HEK293T (cell line): ENCODE data around the gene DYNC1I1.

Experiments
- CTCF ChIA-PET: fragments of 350-600 bp; formaldehyde crosslinking; extraction: SDS; loops from one replicate; lab custom pipeline; 2021; ENCODE audit warnings: antibody characterized with exemption, inconsistent platforms; lab: Yijun Ruan, JAX
- POLR2A ChIA-PET: fragments of 350-600 bp; formaldehyde crosslinking; extraction: SDS; loops from one replicate; lab custom pipeline; 2020; ENCODE audit warnings: antibody characterized with exemption, inconsistent platforms; lab: Yijun Ruan, JAX
- DNase-seq: peaks from one replicate; pipeline ENCODE4 v3.0.0; 2012; ENCODE audit warnings: mixed read lengths; ENCODE audit errors: extremely low spot score
- ARNT ChIP-seq: fragments of 450-650 bp; IDR thresholded peaks from 2 replicates; pipeline ENCODE4 v1.6.1; 2017; ENCODE audit warnings: mild to moderate bottlenecking
- BHLHE40 ChIP-seq: fragments of 450-650 bp; IDR thresholded peaks from 2 replicates; pipeline ENCODE4 v1.6.1; 2016; ENCODE audit warnings: mild to moderate bottlenecking, moderate library complexity, borderline replicate concordance
- CTBP1 ChIP-seq: fragments of 450-650 bp; IDR thresholded peaks from 2 replicates; pipeline ENCODE4 v1.6.1; 2016; ENCODE audit warnings: borderline replicate concordance
- ELF4 ChIP-seq: fragments of 450-650 bp; IDR thresholded peaks from 2 replicates; pipeline ENCODE4 v1.6.1; 2017; ENCODE audit warnings: antibody characterized with exemption
- FOXA1 ChIP-seq: fragments of 450-650 bp; IDR thresholded peaks from 2 replicates; pipeline ENCODE4 v1.6.1; 2016; ENCODE audit warnings: mild to moderate bottlenecking
- FOXK2 ChIP-seq: fragments of 450-650 bp; IDR thresholded peaks from 2 replicates; pipeline ENCODE4 v1.6.1; 2016; ENCODE audit warnings: mild to moderate bottlenecking
- FOXM1 ChIP-seq: fragments of 450-650 bp; IDR thresholded peaks from 2 replicates; pipeline ENCODE4 v1.6.1; 2017; ENCODE audit warnings: mild to moderate bottlenecking, borderline replicate concordance
- HDGF ChIP-seq: fragments of 450-650 bp; IDR thresholded peaks from 2 replicates; pipeline ENCODE4 v1.6.1; 2017; ENCODE audit warnings: antibody characterized with exemption, borderline replicate concordance
- L3MBTL2 ChIP-seq: fragments of 450-650 bp; conservative IDR thresholded peaks from 2 replicates; pipeline ENCODE4 v1.6.1; 2016; ENCODE audit warnings: mild to moderate bottlenecking
- LEF1 ChIP-seq: fragments of 450-650 bp; IDR thresholded peaks from 2 replicates; pipeline ENCODE4 v1.6.1; 2017; ENCODE audit warnings: mild to moderate bottlenecking, borderline replicate concordance
- NFRKB ChIP-seq: fragments of 450-650 bp; IDR thresholded peaks from 2 replicates; pipeline ENCODE4 v1.6.1; 2016; ENCODE audit warnings: mild to moderate bottlenecking, moderate library complexity
- PKNOX1 ChIP-seq: fragments of 450-650 bp; IDR thresholded peaks from 2 replicates; pipeline ENCODE4 v1.6.1; 2016
- SP1 ChIP-seq: fragments of 450-650 bp; IDR thresholded peaks from 2 replicates; pipeline ENCODE4 v1.6.1; 2017
- SUZ12 ChIP-seq: fragments of 450-650 bp; IDR thresholded peaks from 2 replicates; pipeline ENCODE4 v1.6.1; 2016; ENCODE audit warnings: mild to moderate bottlenecking
- TARDBP ChIP-seq: fragments of 450-650 bp; IDR thresholded peaks from 2 replicates; pipeline ENCODE4 v1.6.1; 2016
- ZNF384 ChIP-seq: fragments of 450-650 bp; IDR thresholded peaks from 2 replicates; pipeline ENCODE4 v1.6.1; 2016

Gene DYNC1I1

GRCh38 chr7:95874129-95874528, 101.8 kb downstream of the DYNC1I1 start:
- no peak for DNase-seq
- no peak for TF ChIP-seq SP1
- no peak for TF ChIP-seq ELF4
- no peak for TF ChIP-seq LEF1
- ChIA-PET POLR2A (no interaction called here), CTCF (interaction anchor here (1.2 kb wide), 1 partner anchor 151 kb away, joined by 6 read pairs; no protein-coding TSS in a partner anchor)

DNA sequence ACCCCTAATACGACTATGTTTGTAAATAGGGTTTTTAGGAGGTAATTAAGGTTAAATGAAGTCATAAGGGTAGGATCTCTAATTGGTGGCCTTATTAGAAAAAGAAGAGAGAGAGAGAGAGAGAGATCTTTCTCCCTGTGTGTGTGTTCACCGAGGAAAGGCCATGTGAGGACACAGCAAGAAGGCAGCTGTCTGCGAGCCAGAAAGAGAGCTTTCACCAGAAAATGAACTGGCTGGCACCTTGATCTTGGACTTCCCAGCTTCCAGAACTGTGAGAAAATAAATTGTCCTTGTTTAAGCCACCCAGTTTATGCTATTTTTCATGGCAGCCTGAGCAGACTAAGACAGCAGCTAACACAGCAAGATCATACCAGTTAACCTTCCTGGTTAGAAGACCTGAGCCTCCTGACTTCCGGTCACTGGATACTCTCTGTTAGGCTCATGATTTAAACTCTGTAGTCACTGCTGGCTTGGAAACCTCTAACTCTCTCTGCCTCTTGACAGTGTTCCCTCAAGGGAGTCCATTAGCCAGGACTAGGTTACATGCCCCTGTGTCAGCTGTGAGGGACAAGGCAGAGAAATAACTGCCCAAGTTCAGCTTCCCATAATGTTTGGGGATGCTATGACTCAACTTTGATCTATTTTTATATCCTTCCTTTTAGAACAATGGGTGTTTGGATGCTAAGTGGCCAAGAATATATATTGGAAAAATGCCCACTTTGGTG, 102.3 kb downstream of the DYNC1I1 start:
- CTCF ChIA-PET: interaction anchor here (1.2 kb wide), 1 partner anchor 151 kb away, joined by 6 read pairs; no protein-coding TSS in a partner anchor
- POLR2A ChIA-PET: no interaction called here
- no peak for DNase-seq
- TF ChIP-seq LEF1: no peak
- no peak for TF ChIP-seq PKNOX1
- TF ChIP-seq ELF4: no peak
- no peak for TF ChIP-seq CTBP1
- TF ChIP-seq TARDBP: no peak
- no peak for TF ChIP-seq FOXA1
- no peak for TF ChIP-seq L3MBTL2
- no peak for TF ChIP-seq ZNF384
- TF ChIP-seq SP1: no peak

- no peak for DNase-seq
- ChIA-PET CTCF (no interaction called here), POLR2A (no interaction called here)
- TF ChIP-seq PKNOX1 (no peak), LEF1 (no peak), CTBP1 (no peak), FOXA1 (no peak), BHLHE40 (no peak), ELF4 (no peak), ZNF384 (no peak), SUZ12 (no peak), ARNT (no peak), TARDBP (no peak), NFRKB (no peak), SP1 (no peak), L3MBTL2 (no peak), FOXM1 (no peak), FOXK2 (no peak), HDGF (no peak)
Measured at GRCh38 chr7:95875519-95875918, 103.2 kb downstream of the DYNC1I1 start.

GRCh38 chr7:95878677-95879076, 106.3 kb downstream of the DYNC1I1 start:
- POLR2A ChIA-PET: no interaction called here
- CTCF ChIA-PET: interaction anchor here (0.6 to 0.7 kb wide), 2 partner anchors 56 to 731 kb away, joined by 4 to 5 read pairs; no protein-coding TSS in a partner anchor
- TF ChIP-seq LEF1 (no peak), ARNT (no peak), CTBP1 (no peak), NFRKB (no peak), HDGF (no peak), SUZ12 (no peak), BHLHE40 (no peak), FOXM1 (no peak), PKNOX1 (no peak)
- no peak for DNase-seq

- POLR2A ChIA-PET: no interaction called here
- CTCF ChIA-PET: no interaction called here
- no peak for DNase-seq
Measured at GRCh38 chr7:95881597-95881996, 109.2 kb downstream of the DYNC1I1 start.

More at GRCh38 chr7:95881597-95881996, 109.2 kb downstream of the DYNC1I1 start:
- TF ChIP-seq BHLHE40 (no peak), L3MBTL2 (no peak), TARDBP (no peak), FOXM1 (no peak), LEF1 (no peak), ARNT (no peak), PKNOX1 (no peak), CTBP1 (no peak), SP1 (no peak), FOXA1 (no peak), ELF4 (no peak)
